Measurements from ENCODE around the gene MRPS34.

The MRPS34 gene

Small RNA genes within 50 kb of the gene (small RNA-seq; reads per million reads assigned to genes)
- gene MIR3177 (ENCODE audit: insufficient read depth) = 19.5 reads per million, percentile 91 among the genes with 10 or more reads in this experiment
